Bone marrow (tissue), 2 donors: ENCODE data around the gene XKR7.
"Not testable (repeated sequence)": the region's sequence is repeated elsewhere in the genome, so short reads cannot be mapped to it uniquely, and the experiment has no call there.

Experiments used
- DNase-seq, 2 donors: peaks; one replicate each; lab custom pipeline; 2025; lab: John Stamatoyannopoulos, UW

XKR7 gene

GRCh38 chr20:32017711-32018251, 49.8 kb downstream of the XKR7 start:
- no peak for DNase-seq

GRCh38 chr20:32018269-32019155, 50.6 kb downstream of the XKR7 start:
- peak in 1 of 2 donors; percentile 26 for DNase-seq

GRCh38 chr20:32019156-32019510, 51.2 kb downstream of the XKR7 start:
- DNase-seq = no peak

DNA sequence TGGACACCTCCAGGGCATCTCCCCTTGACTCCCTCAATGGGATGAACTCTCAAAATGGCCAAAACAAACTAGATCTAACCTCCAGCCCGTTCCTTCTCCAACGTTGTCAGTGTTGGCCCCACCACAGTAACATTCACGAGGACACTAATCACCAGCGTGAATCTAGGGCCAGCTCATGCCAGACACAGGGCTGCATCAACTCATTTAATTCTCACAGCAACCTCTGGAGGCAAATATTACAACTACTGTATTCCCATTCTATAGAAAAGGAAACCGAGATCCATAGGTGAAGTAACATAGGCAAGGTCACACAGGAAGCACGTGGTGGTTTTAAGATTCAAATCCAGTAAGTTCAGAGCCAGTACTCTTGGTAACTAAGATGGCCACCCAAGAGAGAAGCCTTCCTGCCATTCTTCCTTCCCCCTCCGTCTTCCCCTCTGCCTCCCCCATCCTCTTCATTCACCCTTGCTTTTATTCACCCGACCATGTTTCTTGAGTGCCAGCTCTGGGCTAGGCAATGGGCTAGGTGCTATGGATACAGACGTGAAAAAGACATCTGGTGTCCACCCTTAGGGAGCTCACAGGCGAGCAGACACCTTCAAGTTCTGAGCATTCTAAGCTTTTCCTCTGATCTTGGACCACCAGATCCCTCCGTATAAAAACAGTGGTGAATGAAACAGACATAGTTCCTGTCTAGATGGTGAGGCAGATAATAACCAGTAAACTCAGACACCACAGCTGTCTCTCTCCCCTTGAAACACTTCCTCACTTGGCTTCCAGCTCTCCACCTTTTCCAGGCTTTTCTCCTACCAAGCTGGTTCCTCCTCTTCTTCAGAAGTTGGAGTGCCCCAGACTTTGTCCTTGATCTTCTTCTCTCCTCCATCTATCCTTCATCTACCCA, 51.9 kb downstream of the XKR7 start:
- no peak for DNase-seq

DNA sequence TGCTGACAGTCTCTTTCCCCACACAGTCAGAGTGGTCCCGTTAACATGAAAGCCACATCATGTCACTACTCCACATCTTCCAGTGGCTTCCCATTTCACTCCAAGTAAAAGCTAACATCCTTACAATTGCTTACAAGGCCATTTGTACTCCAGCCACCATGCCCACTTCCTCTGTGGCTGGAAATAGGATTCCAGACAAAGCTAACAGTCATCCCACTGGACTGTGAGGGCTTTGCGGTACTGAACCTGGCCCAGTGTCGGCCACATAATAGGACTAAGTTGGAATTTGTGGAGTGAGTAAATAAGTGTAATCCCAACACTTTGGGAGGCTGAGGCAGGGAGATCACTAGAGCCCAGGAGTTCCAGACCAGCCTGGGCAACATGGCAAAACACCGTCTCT, 53.1 kb downstream of the XKR7 start:
- DNase-seq = no peak

DNA sequence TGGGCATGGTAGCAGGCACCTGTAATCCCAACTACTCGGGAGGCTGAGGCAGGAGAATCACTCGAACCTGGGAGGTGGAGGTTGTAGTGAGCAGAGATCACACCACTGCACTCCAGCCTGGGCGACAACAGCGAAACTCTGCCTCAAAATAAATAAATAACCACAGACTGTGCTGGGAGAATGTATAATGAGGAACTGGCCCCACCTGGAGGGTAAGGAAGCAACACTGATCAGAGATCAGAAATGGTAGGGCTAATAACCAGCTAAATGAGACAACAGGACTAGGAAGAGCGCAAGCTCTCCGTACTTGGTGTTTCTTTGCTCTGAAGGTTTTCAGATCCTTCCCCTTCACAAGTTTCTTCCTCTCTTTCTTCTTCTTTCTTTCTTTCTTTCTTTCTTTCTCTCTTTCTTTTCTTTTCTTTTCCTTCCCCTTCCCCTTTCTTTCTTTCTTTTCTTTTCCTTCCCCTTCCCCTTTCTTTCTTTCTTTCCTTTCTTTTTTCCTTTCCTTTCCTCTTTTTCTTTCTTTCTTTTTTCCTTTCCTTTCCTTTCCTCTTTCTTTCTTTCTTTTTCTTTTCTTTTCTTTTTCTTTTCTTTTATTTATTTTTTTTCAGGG, 56.8 kb downstream of the XKR7 start:
- no peak for DNase-seq

GRCh38 chr20:32027643-32028042, 59.7 kb downstream of the XKR7 start:
- DNase-seq = no peak

DNA sequence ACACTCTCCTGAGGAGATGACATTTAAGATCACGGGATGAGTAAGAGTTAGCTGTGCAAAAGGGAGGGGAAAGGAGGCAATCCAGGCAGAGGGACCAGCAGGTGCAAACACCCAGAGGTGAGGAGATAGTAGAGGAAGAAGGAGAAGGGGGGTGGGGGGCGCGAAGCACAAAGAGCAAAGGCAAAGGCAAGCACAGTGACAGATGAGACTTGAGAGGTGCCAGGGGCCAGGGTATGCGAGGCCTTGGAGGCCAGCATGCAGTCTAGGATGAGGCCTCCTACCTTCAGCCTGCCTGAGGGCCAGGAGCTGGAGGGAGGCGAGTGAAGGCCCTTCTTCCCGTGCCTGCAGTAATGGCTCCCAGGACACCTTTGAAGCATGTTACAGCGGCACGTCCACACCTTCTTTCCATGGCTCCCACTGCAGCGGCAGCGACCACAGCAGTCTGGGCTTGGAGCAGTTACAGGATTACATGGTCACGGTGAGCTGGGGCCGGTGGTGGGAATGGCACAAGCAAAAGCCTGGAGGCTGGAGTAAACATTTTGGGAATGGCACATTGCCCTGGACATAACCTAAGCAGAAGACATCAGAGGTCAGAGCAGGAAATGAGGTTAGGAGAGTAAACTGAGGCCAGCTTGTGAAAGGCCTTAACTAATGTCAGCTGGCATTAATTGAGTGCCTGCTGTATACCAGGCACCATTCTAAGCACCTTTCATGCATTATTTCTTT, 60.9 kb downstream of the XKR7 start:
- DNase-seq = no peak

DNA sequence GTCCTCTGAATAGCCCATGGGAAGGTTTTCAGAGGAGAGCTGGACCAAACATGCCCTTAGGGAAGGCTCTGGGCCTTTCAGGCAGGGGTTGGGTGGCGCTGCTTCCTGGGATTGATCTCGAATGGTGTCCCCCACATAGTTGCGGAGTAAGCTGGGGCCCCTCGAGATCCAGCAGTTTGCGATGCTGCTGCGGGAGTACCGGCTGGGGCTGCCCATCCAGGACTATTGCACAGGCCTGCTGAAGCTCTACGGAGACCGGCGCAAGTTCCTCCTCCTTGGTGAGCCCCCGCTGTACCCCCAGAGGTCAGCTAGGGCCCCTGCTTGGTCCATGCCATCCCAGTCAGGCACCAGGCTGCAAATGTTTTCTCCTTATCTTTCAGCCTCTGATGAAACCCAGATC, 61.6 kb downstream of the XKR7 start:
- DNase-seq = no peak

DNA sequence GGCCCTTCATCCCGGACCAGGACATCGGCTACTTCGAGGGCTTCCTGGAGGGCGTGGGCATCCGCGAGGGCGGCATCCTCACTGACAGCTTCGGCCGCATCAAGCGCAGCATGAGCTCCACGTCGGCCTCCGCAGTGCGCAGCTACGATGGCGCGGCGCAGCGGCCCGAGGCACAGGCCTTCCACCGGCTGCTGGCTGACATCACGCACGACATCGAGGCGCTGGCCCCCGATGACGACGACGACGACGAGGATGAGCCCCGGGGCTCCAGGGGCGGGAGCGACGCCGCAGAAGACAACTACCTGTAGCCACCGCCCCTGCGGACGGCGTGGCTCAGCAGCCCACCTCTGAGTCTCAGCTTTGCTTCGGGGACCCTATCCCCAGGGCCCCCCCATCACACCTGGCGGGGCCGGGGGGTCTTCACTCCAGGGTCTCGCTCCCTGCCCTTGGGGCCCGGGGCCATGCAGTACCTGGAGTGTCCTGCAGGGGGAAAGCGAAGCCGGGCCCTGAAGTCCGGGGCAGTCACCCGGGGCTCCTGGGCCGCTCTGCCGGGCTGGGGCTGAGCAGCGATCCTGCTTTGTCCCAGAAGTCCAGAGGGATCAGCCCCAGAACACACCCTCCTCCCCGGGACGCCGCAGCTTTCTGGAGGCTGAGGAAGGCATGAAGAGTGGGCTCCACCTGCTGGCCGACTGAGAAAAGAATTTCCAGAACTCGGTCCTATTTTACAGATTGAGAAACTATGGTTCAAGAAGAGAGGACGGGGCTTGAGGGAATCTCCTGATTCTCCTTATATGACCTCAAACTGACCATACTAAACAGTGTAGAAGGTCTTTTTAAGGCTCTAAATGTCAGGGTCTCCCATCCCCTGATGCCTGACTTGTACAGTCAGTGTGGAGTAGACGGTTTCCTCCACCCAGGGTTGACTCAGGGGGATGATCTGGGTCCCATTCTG, 63.3 kb downstream of the XKR7 start:
- DNase-seq = peak; percentile 25 to 27

DNA sequence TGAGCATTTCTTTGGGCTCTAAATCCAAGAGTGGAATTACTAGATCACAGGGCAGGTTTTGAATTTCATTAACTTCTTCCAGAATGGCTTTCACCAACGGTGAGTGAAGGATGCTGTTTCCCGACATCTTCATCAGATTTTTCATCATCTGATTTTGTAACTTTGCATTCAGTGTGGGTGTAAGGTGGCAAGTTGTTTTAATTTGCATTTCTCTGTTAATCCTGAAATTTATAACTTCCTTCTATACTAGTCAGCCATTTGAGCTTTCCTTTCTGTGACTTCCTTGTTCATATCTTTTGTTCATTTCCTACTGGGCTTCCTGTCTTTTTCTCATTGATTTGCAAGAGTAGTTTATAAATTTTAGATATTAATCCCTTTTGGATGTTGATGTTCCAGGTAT, 65.4 kb downstream of the XKR7 start:
- DNase-seq = no peak

DNA sequence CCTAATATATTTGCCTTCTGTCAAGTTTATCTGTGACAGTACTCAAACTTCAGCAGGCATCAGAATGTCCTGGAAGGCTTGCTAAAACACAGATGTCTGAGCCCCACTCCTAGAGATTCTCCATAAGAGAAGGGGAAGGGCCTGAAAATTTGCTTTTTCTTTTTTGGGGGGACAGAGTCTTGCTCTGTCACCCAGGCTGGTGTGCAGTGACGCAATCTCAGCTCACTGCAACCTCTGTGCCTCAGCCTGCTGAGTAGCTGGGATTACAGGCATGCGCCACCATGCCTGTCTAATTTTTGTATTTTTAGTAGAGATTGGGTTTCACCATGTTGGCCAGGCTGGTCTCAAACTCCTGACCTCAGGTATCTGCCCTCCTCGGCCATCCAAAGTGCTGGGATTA, 65.8 kb downstream of the XKR7 start:
- DNase-seq = not testable (repeated sequence)

- peak; percentile 33 to 74 for DNase-seq
These were observed 66.9 kb downstream of the XKR7 start for GRCh38 chr20:32034581-32035425.

DNA sequence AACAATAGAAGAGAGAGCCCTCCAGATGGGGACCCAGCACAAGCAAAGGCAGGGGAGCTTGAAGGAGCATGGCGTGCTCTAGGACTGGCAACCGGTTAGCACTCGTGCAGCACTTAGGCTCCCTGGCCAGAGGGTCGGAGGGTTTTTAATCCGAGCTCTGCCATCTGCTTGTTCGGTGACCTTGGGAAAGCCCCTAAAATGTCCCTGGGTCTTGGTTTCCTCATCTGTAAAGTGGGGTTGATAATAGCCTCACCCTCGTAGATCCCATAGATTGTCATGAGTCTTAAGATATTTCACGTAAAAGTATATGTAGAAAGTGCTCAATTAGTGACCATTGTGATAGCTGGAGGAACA, 67.5 kb downstream of the XKR7 start:
- peak in 1 of 2 donors; percentile 45 for DNase-seq

DNA sequence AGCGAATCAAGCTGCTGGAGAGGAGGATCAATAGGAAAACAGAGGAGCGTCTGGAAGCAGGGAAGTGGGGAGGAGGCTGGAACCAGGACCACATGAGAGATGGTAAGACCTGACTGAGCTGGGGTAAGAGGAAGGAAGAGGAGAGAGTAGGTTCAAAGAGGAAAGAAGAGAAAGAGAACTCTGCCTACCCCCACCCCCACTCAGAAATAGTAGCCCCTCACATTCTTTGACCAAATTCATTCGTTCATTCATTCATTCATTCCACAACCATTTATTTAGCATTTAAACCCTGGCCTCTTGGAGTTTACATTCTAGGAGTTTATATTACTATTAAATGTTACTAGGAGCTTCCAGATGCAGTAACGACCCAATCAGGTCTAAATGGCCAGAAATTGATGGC, 68.3 kb downstream of the XKR7 start:
- DNase-seq = no peak

- DNase-seq = no peak
These were observed 69.0 kb downstream of the XKR7 start for GRCh38 chr20:32036716-32037485.

DNA sequence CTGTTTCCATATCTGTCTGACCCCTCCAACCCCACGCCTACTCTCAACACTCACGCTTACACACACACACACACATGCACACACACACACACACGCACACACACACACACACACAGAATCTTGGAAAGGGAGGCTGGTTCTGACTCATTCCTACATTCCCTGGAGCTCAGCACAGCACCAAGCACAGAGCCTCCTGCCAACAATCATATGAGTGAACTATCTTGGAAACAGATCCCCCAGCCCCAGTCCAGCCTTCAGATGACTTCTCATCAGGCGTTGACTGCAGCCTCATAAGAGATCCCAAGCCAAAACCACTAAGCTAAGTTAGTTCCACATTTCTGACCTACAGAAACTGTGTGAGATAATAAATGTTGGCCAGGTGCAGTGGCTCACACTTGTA, 70.0 kb downstream of the XKR7 start:
- DNase-seq = no peak

DNA sequence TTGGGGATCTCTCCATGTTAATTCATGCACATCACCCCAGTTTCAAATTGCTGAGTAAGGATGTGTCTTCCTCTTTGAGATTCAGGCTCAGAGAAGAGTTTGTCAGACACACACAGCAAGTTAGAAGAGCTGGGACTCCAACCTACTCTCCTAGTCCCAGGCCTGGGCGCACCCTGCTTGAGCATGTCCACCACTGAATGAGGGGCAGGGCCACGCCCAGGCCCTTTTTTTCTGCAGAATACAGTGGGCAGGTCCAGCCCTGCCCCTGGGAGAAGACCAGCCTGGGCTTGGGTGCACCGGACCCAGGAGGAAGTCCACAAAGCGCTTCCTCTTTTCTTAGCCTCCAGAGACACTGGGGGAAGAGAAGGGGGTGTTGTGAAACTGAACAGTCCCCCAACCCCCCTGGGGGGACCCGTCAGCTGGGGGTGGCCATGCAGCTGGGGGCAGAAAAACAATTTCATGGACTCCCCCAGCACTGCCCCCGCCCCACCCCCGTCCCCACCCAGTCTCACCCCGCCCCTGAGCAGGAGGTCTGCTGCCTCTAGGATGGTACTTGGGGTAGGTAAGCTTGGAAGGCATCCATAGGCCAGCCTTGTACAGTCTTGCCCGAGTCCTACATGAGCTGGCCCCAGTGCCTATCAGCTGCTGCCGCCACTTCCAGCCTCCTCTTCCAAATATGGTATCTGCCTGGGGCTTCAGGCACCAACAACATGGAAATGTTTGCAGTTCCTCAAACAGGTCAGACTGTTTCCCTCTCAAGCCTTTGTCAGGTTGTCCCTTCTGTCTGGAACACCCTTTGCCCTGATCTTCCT, 72.4 kb downstream of the XKR7 start:
- peak; percentile 37 to 73 for DNase-seq
